A673 (cell line): Measurements from ENCODE around the gene FBXL22. TPM values are rescaled to one million over a fixed set of nuclear protein-coding genes. Genes with fewer than 3 reads are reported as not detected.

ENCODE experiments used
- BruUV-seq: library from RNA; stranded (reverse); fragments of 400-500 nt; replicated peaks from 2 replicates; lab custom pipeline; 2021; lab: Mats Ljungman, UMichigan
- CTCF ChIA-PET: fragments of 300-600 bp; sonication (Branson Sonifier 250); formaldehyde crosslinking; loops from one replicate; lab custom pipeline; 2022; ENCODE audit warnings: antibody characterized with exemption; lab: Charles Lee
- POLR2A ChIA-PET: fragments of 300-600 bp; sonication (Branson Sonifier 250); formaldehyde crosslinking; loops from one replicate; lab custom pipeline; 2022; ENCODE audit warnings: antibody characterized with exemption; ENCODE audit not compliant: low non-redundant PET; lab: Charles Lee
- DNase-seq: peaks from one replicate; pipeline ENCODE4 v3.0.0-alpha.2; 2015; ENCODE audit warnings: low spot score
- H3K27ac ChIP-seq: fragments of 200-600 bp; sonication (generic); 2 replicates; pipeline ENCODE4 v1.5.1; 2016; ENCODE audit warnings: mixed run types, low read depth, mild to moderate bottlenecking, mixed read lengths, antibody characterized with exemption, low read length; ENCODE audit not compliant: poor library complexity, severe bottlenecking
- H3K27me3 ChIP-seq: fragments of 200-600 bp; sonication (generic); replicated peaks from 2 replicates; pipeline ENCODE4 v1.6.1; 2017; ENCODE audit warnings: mixed run types, low read depth, mild to moderate bottlenecking, mixed read lengths, antibody characterized with exemption, low read length; ENCODE audit not compliant: insufficient read depth, poor library complexity
- H3K36me3 ChIP-seq: fragments of 200-600 bp; sonication (generic); 2 replicates; pipeline ENCODE4 v1.6.1; 2016; ENCODE audit warnings: mixed run types, mild to moderate bottlenecking, mixed read lengths, antibody characterized with exemption, low read length; ENCODE audit not compliant: insufficient read depth, poor library complexity, severe bottlenecking
- H3K4me1 ChIP-seq: fragments of 200-600 bp; sonication (generic); 2 replicates; pipeline ENCODE4 v1.6.1; 2017; ENCODE audit warnings: mixed run types, mild to moderate bottlenecking, mixed read lengths, antibody characterized with exemption, low read length; ENCODE audit not compliant: insufficient read depth, poor library complexity, severe bottlenecking
- H3K4me3 ChIP-seq: fragments of 200-600 bp; sonication (generic); 2 replicates; pipeline ENCODE4 v1.5.1; 2016; ENCODE audit warnings: low read depth, mixed run types, mild to moderate bottlenecking, mixed read lengths, low read length; ENCODE audit not compliant: poor library complexity, severe bottlenecking
- H3K9me3 ChIP-seq: fragments of 200-600 bp; sonication (generic); 2 replicates; pipeline ENCODE4 v1.6.1; 2016; ENCODE audit warnings: mixed run types, low read depth, mild to moderate bottlenecking, mixed read lengths, antibody characterized with exemption, low read length; ENCODE audit not compliant: poor library complexity, severe bottlenecking
- CTCF ChIP-seq: fragments of 300-800, 200-600 bp; sonication (generic); conservative IDR thresholded peaks from 2 replicates; pipeline ENCODE4 v1.5.1; 2017; ENCODE audit warnings: low read depth, mild to moderate bottlenecking, antibody characterized with exemption, low read length, moderate library complexity, mixed read lengths
- EZH2 ChIP-seq: fragments of 200-600 bp; sonication (generic); IDR thresholded peaks from 2 replicates; pipeline ENCODE4 v1.6.1; 2017; ENCODE audit warnings: borderline replicate concordance, low read depth, mild to moderate bottlenecking, mixed read lengths, antibody characterized with exemption, low read length; ENCODE audit not compliant: poor library complexity, severe bottlenecking
- intact Hi-C: fragments of 100-400 bp; cut with micrococcal nuclease; formaldehyde crosslinking; loops from one replicate; pipeline ENCODE4 v1.10.0; 2022; ENCODE audit not compliant: unreplicated experiment
- total RNA-seq: library from RNA; stranded (reverse); gene quantifications from 2 replicates; pipeline ENCODE4 v1.2.3, GENCODE V29; 2021

Gene FBXL22
- total RNA-seq, 1 experiment from 2014 or later, result 0.52 TPM

GRCh38 chr15:63554337-63554927 is 42.8 kb upstream of the FBXL22 start:
- CTCF ChIA-PET, result no interaction called here
- no peak overlapping the region for H3K4me3 ChIP-seq
- H3K27ac ChIP-seq, result no peak overlapping the region
- BruUV-seq, result no TSS peak
- intact Hi-C loops, result no loop called here
- POLR2A ChIA-PET, result interaction anchor here (0.7 kb wide), 1 partner anchor 43 kb away, joined by 3 read pairs; no protein-coding TSS in a partner anchor
- DNase-seq, result no peak
- H3K4me1 ChIP-seq, result peaks cover 28% of the 10 kb centered on the region
- peaks cover 14% of the 10 kb centered on the region for H3K36me3 ChIP-seq
- H3K9me3 ChIP-seq, result no peaks in the 10 kb centered on the region
- H3K27me3 ChIP-seq, result no peaks in the 10 kb centered on the region
- TF ChIP-seq EZH2 (no peak), CTCF (no peak)

- H3K27ac ChIP-seq, result no peak overlapping the region
- TF ChIP-seq CTCF (no peak), EZH2 (no peak)
- peaks cover 20% of the 10 kb centered on the region for H3K36me3 ChIP-seq
- no peak for DNase-seq
- peaks cover 28% of the 10 kb centered on the region for H3K4me1 ChIP-seq
- intact Hi-C loops, result no loop called here
- no TSS peak for BruUV-seq
- no peaks in the 10 kb centered on the region for H3K27me3 ChIP-seq
- CTCF ChIA-PET, result no interaction called here
- no peaks in the 10 kb centered on the region for H3K9me3 ChIP-seq
- POLR2A ChIA-PET, result no interaction called here
- no peak overlapping the region for H3K4me3 ChIP-seq
These were observed 41.7 kb upstream of the FBXL22 start for GRCh38 chr15:63555507-63555906.

GRCh38 chr15:63556246-63556645 is 40.9 kb upstream of the FBXL22 start:
- CTCF ChIA-PET, result no interaction called here
- POLR2A ChIA-PET, result no interaction called here
- Histone ChIP-seq H3K4me1 (peaks cover 28% of the 10 kb centered on the region), H3K9me3 (no peaks in the 10 kb centered on the region), H3K27me3 (no peaks in the 10 kb centered on the region), H3K36me3 (peaks cover 20% of the 10 kb centered on the region), H3K4me3 (no peak overlapping the region), H3K27ac (no peak overlapping the region)
- TF ChIP-seq EZH2 (no peak), CTCF (no peak)
- DNase-seq, result no peak
- BruUV-seq, result no TSS peak
- intact Hi-C loops, result no loop called here
